Right renal cortex interstitium (tissue), 3 donors: ENCODE measurements around the gene KLK13. TPM values are rescaled to one million over a fixed set of nuclear protein-coding genes. Genes with fewer than 3 reads are reported as not detected.

Experiments
- DNase-seq, 3 donors: peaks; one replicate each; pipeline ENCODE4 v3.0.0-alpha.2; 2013; ENCODE audit warnings: low read depth in 3 of 3, low spot score in 2 of 3
- polyA plus RNA-seq, 3 donors: library from polyadenylated mRNA; unstranded; fragments of 120-200 nt; gene quantifications; one replicate each; pipeline ENCODE4 v1.2.1, GENCODE V29; 2013; ENCODE audit not compliant: insufficient read length in 3 of 3

The KLK13 gene
- polyA plus RNA-seq, 3 donors = 0.33 to 0.72 (median 0.62) TPM

DNA sequence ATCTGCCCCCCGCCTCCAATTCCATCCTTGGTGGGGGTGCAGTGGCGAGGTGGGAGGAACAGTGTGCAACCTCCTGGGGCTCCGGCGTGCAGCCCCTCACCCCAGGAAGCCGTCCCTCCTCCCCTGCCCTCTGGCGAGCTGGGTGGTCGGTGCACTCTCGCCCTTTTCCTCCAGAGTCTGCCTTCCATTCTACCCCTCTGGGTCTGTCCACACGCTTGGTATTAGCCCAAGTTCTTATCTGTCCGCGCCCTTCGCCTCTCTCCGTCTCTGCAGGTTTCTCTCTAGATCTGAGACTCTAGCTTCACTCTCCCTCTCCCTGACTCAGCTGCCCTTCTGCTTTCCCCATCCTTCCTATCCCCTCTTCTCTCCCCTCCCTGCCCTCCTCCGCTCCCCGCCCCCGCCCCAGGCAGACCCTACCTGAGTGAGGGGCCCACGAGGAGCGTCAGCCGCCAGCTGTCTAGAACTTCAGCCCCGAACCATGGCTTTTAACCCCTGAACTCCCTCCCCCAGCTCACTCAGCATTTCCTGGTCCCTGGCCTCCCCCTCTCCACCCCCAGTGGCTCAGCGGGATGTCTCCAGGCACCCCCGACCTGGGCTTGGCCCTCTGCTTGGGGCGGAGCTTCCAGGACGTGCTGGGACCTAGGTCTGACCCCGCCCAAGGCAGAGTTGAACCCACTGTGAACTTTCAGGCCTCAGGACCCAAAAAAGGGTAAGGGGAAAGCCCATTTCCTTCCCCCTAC, 499 bp upstream of the KLK13 start:
- no peak for DNase-seq

DNA sequence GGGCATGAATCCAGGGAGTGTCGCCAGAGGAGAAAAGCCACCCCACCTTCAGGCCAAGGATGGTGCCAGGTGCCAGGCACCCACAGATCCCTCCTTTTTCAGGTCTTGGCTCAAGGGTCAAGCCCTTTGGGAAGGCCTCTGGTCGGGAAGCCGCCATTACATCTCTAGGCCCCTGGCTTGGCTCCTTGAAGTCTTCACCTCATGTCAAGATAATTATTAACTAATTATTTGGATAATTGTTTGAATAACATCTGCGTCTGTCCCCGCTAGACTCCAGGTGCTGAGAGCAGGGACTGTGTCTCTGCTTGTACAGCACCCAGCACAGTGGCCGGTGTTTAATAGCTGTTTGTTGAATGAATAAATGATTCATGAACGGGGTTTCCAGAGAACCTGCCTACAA, 1.2 kb downstream of the KLK13 start:
- no peak for DNase-seq

DNA sequence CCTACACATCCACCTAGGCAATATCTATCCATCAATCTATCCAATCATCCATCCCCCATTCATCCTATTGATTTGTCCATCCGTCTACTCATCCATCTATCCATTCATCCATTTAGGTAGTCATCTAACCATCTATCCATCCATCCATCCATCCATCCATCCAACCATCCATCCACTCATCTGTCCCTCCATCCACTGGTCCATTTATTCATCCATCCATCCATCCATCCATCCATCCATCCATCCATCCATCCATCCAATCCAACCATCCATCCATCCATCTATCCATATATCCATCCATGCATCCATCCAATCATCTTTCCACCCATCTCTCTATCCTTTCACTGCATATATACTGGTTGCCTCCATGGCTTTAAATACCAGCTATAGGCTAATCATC, 3.9 kb downstream of the KLK13 start:
- DNase-seq = no peak

DNA sequence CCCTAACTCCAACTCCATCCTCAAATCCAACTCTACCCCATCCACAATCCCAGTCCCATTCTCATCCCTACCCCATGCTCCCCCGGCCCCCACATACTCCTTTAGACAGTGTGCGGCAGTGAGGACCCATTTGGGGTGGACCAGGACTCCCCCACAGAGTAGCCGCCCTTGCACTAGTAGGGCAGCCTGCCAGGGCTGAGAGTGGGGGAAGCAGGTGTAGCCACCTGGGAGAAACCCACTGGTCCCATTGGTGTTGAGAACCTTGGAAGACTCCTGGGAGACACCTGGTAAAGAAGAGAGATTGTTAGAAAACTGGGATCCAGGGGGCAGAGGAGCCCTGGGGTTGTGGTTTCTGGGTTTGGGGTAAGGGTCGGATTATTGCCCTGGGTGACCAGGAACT, 4.6 kb downstream of the KLK13 start:
- no peak for DNase-seq

DNA sequence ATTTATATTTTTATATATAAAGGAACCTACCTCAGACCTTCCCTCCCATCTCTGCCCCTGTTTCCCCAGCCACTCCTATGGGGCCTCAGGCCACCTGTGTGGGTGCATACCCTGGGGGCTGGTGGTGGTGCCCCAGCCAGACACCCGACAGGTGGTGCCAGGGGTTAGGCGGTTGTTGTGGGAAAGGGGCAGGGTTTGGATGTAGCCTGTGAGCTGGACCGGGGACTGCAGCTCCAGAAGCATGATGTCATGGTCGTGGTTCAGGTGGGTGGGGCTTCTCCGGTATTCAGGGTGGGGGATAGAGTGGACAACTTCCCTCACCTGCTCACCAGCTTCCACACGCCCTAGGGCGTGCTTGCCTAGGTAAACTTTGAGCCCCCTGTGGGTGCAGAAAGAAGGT, 5.2 kb downstream of the KLK13 start:
- DNase-seq = no peak

DNA sequence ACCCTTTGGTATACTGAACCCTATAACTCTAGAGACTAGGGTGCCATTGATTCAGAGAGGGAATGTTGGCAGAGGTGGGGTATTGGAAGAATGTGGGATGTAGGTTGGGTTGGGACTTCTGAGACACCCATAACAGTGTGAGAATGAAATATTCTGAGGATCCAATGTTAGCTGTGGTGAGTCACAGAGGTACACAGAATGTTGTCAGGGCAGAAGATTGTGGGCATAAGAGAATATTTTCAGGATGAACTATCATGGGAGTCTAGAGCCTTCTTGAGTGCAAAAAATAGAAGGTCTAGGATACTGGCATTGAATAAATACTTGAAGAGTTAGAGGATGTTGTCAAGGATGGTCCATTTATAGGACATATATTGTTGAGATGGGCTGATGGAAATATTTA, 9.0 kb downstream of the KLK13 start:
- DNase-seq = no peak

DNA sequence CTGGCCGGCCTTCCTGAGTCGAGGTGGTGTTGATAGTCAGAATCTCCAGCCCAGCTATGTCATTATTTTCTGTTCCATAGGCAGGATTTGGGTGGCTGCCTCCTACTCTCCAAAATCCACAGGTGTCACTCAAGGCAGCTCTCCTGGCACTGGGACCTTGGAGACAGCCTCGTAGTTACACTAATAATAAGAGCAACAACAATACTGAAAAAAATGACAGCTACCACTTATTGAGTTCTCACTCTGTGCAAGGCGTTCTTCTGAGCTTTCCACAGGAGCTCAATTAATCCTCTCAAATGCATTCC, 17.9 kb downstream of the KLK13 start:
- no peak for DNase-seq

DNA sequence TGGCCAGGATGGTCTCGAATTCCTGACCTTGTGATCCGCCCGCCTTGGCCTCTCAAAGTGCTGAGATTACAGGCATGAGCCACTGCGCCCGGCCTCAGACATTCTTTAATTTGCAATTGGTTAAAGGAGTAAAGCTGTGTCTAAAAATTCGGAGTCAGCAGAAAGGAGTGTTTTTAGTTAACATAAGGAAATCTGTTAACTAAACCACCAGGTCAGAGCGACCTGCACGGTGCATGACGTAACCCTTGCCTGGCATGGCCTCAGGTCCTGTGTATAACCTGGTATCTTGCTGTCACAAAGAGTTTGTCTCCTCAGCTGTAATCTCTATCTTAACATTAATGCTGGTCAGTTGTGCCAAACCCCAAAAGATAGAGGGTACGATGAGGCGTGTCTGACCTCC, 20.6 kb downstream of the KLK13 start:
- DNase-seq = no peak

DNA sequence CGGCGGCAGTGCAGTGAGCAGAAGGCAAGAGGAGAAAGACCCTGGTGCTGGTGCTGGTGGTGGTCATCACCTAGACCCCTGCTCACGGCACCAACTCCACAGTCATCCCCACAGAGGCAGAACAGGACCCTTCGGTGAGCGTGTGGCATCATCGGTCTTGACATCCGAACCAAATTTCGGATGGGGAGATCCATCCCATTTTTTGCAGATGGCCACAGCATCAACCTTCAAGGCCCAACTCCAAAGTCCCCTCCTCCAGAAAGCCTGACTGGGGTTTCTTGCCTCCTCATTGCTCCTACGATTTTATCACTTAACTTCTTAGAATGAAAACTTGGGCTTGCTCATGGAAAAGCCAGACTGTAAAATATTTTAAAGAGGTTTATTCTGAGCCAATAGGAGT, 21.4 kb downstream of the KLK13 start:
- no peak for DNase-seq

DNA sequence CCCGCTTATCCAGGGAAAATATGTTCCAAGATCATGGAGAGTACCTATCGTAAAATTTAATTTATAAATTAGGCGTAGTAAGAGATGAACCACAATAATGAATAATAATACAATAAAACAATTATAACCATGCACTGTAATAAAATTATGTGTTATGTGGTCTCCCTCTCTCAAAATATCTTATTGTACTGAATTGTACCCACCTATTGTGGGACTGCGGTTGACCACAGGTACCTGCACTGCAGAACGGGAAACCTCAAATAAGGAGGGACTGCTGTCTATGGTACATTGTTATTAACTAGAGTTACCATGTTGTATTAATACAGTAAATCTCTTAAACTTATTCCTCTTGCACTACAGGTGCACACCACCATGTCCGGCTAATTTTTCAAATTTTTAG, 24.7 kb downstream of the KLK13 start:
- no peak for DNase-seq

DNA sequence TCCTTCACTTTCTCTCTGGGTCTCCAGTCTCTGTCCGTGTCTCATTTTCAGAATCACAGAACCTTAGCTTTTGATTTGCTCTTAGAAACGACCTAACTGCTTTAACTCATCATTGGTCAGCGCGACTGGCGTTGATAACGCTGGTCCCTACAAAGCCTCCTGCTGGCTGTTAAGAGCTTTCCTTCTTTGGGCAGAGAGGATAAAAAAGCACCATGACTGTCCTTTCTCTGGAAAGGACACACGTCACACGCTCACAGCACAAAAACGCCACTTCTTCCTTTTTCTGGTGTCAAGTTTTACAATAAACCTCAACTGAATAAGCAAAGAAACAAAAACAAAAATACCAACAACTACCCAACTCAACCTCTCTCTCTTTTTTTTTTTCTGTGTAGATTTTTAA, 28.4 kb downstream of the KLK13 start:
- no peak for DNase-seq

DNA sequence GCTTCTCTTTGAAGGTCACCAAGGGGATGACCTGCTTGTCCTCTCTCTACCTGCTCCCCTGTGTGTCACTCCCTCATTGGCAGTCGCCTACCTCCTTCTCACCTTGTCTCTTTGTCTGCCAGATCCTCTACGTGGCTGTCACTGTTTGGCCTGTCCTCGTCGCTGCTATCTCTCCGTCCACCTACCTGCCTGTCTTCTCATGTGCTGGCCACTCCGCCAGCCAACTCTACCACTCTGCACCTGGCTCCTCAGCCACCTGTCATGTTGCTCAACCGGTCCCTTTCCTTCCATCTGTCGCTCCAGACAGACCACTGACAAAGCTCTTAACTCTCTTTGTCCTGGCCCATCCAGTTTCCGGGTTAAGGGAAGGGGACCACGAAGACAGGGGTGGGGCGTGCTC, 30.2 kb downstream of the KLK13 start, which contains the start of gene KLK12:
KLK12 (minus strand) TSS at position 299 of the 400 bp plus-strand sequence. CDS start 381 bp downstream, outside the sequence.
- no peak for DNase-seq

DNA sequence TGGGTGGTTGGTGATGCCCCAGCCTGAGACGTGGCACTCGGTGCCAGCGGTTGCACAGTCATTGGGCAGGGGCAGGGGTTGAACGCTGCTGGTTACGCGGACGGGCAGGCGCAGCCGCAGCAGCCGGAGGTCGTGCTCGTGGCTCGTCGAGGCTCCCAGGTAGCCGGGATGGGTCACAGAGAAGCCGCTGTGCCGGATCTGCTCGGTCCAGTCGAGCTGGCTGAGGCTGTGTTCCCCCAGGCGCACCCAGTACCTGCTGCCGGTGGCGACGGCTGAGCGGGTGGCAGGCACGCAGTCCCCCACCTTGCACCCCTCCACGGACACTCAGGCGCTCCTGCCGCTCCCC, 33.0 kb downstream of the KLK13 start:
- DNase-seq = no peak

DNA sequence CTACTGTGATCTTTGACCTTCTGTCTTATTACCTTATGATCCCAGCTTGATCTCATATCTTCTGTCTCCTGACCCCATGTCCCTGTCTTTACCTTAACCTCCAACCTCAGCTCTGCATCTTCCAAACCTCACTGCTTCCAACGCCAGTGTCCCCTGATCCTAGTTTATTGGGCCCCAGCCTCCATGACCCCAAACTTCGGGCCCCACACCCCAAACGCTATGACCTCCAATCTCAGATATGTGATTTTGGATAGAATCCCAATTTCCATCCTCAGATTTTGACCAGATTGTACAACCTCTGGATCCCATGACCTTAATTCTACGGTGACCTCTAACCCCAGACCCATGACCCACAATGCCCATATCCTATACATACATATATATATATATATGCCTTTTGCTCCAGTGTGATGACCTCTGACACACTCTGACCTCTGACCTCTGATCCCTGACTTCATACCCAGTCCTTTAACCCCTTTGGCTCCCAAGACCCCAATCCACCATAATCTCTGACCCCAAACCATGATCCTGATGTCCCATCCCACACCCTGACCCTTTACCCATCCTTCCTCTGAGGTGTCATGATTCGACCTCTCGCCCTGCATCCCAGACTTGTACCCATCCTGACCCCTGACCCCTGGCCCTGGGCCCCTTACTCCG, 33.5 kb downstream of the KLK13 start:
- no peak for DNase-seq

DNA sequence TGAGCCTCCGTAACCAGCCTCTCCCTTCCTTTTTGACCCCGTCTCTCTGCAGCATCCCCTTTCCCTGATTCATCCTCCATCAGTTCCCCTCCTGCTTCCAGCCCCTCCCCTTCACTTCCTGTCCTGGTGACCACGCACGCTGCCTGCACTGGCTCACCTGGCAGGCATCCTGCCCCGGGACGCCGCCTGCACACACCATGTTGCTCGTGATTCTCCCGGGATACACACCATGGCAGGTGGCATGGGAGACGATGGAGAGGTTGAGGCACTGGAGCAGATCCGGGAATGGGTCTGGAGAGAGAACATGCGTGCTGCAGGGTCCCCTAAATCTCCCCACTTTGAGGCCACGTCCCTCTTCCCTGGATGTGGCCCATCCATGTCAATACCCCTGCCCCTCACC, 34.3 kb downstream of the KLK13 start:
- no peak for DNase-seq

DNA sequence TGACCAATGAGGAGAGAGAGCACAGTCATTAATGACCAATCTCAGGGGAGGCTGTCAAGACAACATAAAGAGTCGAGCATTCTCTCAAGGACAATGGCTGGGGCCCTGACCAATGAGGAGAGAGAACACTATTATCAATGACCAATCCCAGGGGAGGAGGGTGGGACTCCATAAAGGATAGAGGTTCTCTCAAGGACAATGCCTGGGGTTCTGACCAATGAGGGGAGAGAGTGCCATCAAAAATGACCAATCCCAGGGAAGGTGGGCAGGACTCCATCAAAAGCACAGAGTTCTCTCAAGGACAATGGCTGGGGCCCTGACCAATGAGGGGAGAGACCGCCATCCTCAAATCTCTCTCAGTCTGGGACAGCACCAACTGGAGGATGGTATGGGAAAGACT, 35.2 kb downstream of the KLK13 start:
- no peak for DNase-seq

DNA sequence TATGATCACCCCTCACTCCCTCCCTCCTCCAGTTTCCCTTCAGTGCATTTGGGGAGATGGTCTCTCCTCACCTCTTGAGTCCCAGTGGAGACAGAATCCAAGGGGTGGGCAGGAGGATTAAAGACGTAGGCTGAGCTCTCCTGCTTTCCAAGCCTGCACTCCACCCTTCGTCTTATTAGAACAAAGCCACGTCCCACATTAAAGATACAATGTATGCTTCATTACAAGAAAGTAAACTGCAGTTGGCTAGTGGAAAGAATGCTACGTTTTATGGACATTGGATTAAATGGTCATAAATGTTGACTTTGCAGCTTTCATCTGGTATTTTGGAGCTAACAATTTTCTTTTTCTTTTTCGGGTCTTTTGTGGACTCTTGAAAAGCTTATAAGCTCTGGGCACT, 37.0 kb downstream of the KLK13 start:
- no peak for DNase-seq

DNA sequence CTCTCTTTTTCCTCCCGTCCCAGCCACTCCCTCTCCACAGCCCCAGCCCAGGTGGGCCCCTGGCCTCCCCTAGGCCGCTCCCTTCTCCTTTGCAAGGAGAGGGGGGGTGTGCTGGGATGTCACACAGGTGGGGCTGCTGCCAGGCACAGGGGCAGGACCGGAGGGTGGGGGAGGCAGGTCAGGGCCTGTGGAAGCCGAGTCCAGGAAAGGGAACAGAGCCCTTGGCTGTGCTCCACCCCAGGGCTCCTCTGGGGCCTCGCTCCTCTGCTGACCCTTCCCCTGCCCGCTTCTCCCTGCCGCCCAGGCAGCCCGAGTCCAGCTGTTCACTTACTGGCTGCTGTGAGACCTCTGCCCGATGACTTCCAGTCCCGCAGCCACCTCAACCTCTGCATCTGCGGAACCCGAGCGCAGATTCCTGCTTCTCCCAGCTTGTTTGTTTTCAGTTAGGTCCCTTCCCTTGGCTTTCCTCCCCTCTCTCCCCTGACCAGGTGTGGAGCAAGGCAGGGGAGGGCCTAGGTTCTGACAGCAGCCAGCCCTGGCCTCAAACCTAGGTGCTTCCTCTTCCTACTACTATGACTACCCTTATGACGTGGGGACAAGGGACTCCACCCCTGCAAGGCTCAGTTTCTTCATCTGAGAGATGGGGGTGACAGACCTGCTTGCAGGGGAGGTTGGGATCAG, 37.6 kb downstream of the KLK13 start:
- DNase-seq = no peak

DNA sequence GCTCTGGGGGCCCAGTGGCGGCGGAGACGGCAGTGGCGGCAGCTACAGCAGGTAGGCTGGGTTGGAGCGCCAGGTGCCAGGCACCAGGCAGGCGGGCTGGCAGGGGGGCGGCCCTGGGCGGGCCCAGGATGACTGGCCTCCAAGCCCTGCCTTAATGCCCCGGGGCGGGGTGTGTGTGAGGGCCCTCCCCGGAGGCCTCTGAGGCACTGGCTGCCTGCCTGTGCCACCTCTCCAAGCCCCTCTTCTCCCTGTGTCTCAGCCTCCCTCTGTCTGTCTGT, 38.4 kb downstream of the KLK13 start, which contains the start of gene KLK11:
KLK11 (minus strand) TSS at position 63 of the 278 bp plus-strand sequence. CDS start 985 bp downstream, outside the sequence.
- no peak for DNase-seq

DNA sequence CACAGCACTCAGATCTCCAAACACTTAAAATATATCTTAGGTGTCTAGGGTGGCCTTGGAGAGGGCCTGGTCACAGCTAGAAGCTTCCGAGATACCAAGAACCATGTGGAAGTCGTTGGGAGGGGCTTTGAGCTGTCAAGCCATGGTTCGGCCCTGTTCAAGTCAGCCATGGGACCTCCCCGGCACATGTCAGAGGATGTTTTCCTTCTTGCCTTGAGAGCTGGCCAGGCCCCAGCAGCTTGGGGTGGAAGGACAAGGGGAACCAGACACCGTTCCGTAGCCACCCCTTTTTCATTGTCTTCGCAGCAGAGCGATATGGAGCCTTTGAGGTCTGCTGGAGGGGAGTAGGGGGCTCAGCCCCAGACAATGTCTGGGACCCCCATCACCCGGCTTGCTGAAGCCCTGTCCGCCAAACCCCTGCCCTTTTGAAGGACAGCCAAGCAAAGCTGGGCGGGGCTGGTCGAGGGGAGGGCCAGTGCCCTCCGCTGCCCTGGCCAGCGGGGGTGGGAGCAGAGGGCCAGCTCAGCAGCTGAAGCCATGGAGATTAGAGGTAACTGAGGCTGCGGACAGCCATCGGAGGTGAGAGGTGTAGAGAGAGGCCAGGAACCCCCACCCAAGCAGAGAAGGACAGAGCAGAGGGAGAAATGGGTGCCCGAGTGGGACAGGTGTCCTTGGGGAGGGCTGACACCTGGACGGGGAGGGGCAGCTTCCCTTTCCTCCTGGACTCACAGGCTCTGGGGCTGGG, 38.9 kb downstream of the KLK13 start:
- DNase-seq = no peak

DNA sequence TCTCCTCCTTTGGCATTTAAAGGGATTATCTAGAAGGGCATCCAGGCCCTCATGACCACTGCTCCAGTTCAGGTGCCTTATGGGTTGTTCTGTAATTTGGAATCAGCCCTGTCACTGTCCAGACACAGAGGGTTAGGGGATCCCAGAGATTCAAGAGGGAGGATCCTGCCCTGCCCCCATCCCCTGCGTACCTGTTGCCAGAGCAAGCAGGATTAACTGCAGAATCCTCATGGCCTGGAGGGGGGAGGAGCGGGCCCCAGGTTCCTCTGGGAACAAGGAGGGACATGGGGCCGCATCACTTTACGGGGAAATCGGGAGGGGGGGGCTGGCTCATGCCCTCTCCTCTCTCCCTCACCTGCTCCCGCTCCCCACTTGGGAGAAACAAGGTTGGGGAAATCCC, 39.5 kb downstream of the KLK13 start:
- DNase-seq = no peak

DNA sequence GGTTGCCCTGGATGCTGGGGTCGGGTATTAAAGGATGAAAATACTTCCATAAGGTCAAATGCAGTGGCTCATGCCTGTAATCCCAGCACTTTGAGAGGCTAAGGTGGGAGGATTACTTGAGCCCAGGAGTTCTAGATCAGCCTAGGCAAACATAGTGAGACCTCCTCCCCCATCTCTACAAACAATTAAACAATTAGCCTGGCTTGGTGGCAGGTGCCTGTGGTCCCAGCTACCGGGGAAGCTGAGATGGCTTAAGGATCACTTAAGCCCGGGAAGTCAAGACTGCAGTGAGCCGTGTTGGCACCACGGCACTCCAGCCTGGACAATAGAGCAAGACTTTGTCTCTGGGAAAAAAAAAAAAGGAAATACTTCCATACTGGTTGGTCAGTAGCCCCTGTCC, 40.0 kb downstream of the KLK13 start:
- DNase-seq = no peak
